Measurements from ENCODE around the gene WDFY3.

The WDFY3 gene

GRCh38 chr4:84901740-84902281, 64.7 kb downstream of the WDFY3 start:
- no peak for DNase-seq

- DNase-seq = no peak
These were observed 65.3 kb downstream of the WDFY3 start for GRCh38 chr4:84901173-84901572.

GRCh38 chr4:84899616-84900015, 66.9 kb downstream of the WDFY3 start:
- no peak for DNase-seq

GRCh38 chr4:84897516-84897915, 69.0 kb downstream of the WDFY3 start:
- DNase-seq = no peak

GRCh38 chr4:84895283-84895682, 71.2 kb downstream of the WDFY3 start:
- DNase-seq = no peak

DNA sequence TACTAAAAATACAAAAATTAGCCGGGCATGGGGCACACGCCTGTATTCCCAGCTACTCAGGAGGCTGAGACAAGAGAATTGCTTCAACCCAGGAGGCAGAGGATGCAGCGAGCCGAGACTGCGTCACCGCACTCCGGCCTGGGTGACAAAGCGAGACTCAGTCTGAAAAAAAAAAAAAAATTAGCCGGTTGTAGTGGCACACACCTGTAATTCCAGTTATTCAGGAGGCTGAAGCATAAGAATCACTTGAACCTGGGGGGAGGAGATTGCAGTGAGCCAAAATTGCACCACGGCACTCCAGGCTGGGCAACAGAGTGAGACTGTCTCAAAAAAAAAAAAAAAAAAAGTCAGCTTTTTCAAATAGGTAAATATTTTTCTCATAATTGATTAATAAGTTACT, 71.9 kb downstream of the WDFY3 start:
- no peak for DNase-seq

DNA sequence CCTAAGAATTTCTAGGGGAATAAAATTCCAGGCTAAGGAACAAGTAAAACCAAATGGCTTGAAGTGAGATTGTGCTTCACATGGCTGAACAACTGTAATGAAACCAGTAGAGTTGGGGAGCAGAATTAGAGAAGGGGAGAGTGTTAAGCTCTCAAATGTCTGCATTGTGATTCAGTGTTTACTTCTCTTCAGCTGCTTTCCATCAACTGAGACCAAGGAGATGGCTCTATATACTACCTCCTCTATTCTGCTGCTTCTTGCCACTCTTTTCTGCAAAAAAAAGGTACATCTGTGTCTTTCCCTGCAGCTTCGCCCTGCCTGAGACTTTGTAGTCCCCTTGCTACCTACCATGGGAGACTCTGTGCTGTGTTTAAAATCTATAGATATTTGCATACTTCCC, 73.5 kb downstream of the WDFY3 start:
- no peak for DNase-seq

DNA sequence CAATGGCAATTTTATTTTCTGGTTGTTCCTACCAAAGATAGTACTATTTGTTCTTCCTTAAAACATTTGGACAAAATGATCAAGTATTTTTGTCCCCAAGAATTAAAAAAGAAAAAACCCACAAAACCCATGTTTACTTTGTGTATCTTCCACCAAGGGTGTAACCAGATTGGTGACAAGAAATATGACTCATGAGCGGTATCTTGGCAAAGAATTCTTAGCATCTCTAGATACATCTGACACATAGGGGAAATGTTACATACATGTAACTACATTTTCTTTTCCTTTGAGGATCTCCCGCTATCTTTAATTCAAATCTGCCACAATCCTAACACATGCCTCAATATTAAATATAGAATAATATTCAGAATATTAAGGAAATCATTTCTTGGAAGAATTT, 78.7 kb downstream of the WDFY3 start:
- DNase-seq = no peak

DNA sequence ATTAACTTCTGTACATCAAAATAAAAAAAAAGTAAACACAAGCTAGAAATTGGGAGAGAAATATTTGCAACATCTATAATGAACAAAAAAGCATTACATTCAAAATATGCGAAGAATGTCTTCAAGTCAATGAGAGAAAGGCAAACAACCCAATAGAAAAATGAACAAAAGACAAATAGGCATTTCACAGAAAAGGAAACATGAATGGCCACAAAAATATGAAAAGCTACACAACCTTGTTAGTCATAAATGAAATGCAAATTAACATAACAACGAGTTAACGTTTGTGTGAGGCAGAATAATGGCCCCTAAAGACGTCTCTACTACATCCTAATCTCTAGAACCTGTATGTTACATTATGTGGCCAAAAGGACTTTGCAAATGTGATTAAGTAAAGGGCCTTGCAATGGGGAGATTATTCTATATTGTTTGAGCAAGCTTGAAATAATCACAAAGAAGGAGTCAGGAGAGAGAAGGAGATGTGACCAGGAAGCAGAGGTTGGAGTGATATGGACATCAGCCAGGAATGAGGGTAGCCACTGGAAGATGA, 86.8 kb downstream of the WDFY3 start:
- no peak for DNase-seq

- no peak for DNase-seq
These were observed 87.9 kb downstream of the WDFY3 start for GRCh38 chr4:84878546-84878945.

GRCh38 chr4:84878090-84878489, 88.4 kb downstream of the WDFY3 start:
- no peak for DNase-seq

- DNase-seq = no peak
These were observed 89.2 kb downstream of the WDFY3 start for GRCh38 chr4:84877051-84877833.

- no peak for DNase-seq
These were observed 90.7 kb downstream of the WDFY3 start for GRCh38 chr4:84875636-84876371.

DNA sequence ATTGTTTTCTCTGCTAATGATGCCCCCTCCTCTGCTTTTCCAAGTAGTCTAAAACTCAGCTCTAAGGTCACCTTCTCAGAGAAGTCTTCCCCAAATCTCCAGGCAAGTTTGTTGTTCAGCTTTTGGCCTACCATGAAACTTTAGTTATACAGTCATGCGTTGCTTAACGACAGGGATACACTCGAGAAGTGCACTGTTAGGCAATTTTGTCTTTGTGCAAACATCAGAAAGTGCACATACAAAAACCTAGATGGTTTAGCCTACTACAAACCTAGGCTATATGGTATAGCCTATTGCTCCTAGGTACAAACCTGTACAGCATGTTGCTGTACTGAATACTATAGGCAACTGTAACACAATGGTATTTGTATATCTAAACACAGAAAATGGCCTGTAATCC, 91.9 kb downstream of the WDFY3 start:
- no peak for DNase-seq

DNA sequence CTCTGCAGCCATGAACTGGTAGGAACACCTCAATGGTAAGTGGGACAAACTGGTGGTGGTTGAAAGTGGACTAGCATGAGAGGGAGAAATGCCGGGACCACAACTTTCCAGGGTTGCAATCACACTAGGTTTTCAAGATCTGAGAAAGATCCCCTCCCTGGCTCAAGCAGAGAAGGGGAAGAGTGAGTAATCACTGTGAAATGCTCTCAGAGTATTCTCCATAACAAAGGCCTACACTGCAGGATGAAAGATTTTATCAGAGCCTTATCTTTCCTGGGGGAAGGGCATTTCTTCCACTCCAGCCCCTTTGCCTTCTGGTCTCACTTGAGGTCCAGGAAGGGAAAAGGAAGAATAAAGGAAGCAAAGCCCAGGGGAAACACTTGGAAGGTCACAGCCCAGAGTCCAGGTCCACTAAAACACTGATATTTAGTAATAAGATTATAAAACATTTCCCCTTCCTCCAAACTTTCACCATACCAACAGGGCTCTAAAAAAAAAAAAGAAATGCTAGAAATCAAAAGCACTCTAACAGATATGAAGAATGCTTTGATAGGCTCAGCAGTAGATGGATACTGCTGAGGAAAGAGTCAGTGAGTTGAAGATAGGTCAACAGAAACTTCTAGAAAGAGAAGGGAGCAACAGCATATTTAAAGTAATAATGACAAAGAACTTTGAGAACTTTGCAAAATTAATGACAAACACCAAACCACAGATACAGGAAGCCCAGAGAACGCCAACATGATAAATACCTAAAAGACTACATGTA, 95.9 kb downstream of the WDFY3 start:
- no peak for DNase-seq

GRCh38 chr4:84866295-84866694, 100.2 kb downstream of the WDFY3 start:
- DNase-seq = no peak

DNA sequence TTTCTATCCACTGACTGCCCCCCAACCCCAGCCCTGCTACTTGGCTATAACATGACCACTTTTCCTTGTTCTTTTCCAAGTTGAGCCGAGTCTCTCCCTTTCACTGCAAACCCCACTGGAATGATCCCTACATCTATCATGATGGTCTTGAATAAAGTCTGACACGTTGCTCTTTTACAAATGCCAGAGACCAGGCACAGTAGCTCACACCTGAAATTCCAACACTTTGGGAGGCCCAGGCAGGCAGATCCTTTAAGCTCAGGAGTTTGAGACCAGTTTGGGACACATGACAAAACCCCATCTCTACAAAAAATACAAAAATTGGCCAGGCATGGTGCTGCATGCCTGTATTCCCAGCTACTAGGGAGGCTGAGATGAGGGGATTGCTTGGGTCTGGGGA, 100.9 kb downstream of the WDFY3 start:
- DNase-seq = no peak

DNA sequence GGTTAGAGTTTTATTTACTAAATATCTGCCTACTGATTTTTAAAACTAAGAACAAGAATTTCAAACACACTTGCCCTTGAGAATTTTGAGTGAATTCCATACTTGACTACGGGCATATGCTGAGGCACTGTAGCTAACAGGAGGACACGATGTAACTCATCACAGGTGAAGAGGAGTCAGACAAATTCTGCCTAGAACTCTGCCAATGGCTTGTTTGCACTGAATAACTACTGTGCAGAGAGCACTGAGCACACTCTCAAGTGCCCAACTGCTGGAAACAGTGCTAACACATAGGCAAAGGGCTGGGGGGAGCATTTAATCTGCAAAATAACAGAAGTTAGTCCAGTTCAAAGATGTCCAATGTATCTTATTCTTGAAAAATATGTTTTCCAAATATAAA, 104.4 kb downstream of the WDFY3 start:
- DNase-seq = no peak

GRCh38 chr4:84857296-84857695, 109.2 kb downstream of the WDFY3 start:
- DNase-seq = no peak

DNA sequence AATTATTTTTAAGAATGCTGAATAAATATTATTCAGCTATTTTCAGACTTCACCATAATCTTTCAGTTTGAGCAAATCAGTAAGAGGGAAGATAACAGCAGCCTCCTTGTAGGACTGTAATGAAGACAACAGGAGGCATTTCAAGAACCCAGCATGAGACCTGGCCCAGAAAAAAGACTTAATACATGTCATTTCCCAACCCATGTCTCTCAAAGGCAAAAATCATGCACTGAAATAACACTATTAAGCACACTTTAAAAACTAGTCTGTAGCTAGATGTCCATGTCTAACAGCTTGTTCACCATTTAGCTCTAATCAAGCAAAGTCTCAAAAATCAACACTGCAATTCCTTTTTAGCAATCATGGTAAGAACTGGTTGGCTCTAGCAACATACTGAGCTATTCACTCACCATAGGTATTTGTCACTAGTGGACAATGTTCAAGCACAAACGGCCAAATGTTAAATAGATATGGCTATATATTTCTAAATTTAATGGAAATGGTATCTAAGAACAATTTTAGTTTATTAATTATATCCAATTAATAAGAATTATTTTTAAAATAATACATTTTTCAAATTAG, 109.9 kb downstream of the WDFY3 start:
- no peak for DNase-seq

GRCh38 chr4:84855774-84856173, 110.7 kb downstream of the WDFY3 start:
- no peak for DNase-seq

- no peak for DNase-seq
These were observed 114.4 kb downstream of the WDFY3 start for GRCh38 chr4:84852081-84852480.
